ELF-1 (cell line): ENCODE data around the gene CDK12.
"Not testable (repeated sequence)": the region's sequence is repeated elsewhere in the genome, so short reads cannot be mapped to it uniquely, and the experiment has no call there.

ENCODE experiments used
- DNase-seq: peaks from one replicate; pipeline ENCODE4 v3.0.0-alpha.2; 2016; ENCODE audit warnings: low read depth, low spot score

Gene CDK12

GRCh38 chr17:39496921-39497320 lies 35.6 kb downstream of the CDK12 start:
- DNase-seq: not testable (repeated sequence)

DNA sequence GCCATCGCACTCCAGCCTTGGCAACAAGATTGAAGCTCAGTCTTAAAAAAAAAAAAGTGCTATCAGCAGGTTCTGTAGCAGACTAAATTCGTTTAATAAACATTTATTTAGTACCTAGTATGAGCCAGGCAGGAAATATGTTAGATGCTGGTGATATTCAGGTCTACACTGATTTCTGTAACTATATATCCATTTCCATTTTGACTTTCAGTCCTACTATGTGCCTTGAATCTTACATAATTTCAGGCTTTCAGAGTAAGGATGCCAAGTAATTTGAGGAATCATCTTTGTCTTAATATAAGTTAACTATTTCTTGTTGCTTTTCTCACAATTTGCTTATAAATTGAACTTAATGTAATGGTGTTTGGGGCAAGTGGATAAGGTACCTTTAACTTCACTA lies 46.2 kb downstream of the CDK12 start:
- no peak for DNase-seq

DNA sequence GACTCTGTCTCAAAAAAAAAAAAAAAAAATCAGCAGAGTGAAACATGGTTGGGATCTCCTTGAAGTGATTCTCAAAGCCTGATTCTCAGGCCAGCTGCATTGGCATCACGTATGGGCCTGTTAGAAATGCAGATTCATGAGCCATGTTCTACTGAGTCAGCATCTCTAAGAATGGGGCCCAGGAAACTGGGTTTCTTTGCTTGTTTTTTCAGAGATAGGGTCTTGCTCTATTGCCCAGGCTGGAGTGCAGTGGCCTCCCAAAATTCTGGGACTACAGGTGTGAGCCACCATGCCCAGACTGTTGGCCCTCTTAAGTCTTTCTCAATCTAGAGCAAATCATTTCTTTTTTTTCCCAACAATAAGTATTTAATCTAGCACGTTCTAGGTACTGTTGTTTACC lies 47.7 kb downstream of the CDK12 start:
- DNase-seq: no peak

GRCh38 chr17:39513309-39513708 lies 52.0 kb downstream of the CDK12 start:
- no peak for DNase-seq

DNA sequence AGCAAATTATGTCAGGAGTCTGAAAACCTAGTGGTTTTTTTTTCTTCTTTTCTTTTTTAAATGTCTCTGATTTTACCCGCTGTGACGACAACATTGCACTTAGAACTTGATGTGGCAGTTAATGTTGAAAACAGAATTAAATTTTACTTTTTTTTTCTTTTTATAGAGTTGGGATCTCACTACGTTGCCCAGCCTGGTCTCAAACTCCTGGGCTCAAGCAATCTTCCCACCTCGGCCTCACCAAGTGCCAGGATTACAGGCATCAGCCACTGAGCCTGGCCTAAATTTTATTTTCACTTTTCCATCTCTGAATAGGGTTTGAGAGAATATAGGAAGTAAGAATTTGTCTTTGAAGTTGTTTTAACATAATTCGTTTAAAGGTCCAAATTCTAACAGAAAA lies 52.6 kb downstream of the CDK12 start:
- no peak for DNase-seq

GRCh38 chr17:39517224-39517623 lies 55.9 kb downstream of the CDK12 start:
- no peak for DNase-seq

GRCh38 chr17:39525801-39526506 lies 64.7 kb downstream of the CDK12 start:
- no peak for DNase-seq

- DNase-seq: peak; percentile 6
These were observed 66.0 kb downstream of the CDK12 start for GRCh38 chr17:39527220-39527813.

GRCh38 chr17:39529455-39529854 lies 68.2 kb downstream of the CDK12 start:
- no peak for DNase-seq

- no peak for DNase-seq
These were observed 69.2 kb downstream of the CDK12 start for GRCh38 chr17:39530513-39530912.

DNA sequence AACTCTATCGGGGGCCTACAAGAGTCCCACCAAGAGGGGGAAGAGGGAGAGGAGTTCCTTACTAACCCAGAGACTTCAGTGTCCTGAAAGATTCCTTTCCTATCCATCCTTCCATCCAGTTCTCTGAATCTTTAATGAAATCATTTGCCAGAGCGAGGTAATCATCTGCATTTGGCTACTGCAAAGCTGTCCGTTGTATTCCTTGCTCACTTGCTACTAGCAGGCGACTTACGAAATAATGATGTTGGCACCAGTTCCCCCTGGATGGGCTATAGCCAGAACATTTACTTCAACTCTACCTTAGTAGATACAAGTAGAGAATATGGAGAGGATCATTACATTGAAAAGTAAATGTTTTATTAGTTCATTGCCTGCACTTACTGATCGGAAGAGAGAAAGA lies 70.0 kb downstream of the CDK12 start:
- no peak for DNase-seq

GRCh38 chr17:39533891-39534290 lies 72.6 kb downstream of the CDK12 start:
- DNase-seq: no peak

DNA sequence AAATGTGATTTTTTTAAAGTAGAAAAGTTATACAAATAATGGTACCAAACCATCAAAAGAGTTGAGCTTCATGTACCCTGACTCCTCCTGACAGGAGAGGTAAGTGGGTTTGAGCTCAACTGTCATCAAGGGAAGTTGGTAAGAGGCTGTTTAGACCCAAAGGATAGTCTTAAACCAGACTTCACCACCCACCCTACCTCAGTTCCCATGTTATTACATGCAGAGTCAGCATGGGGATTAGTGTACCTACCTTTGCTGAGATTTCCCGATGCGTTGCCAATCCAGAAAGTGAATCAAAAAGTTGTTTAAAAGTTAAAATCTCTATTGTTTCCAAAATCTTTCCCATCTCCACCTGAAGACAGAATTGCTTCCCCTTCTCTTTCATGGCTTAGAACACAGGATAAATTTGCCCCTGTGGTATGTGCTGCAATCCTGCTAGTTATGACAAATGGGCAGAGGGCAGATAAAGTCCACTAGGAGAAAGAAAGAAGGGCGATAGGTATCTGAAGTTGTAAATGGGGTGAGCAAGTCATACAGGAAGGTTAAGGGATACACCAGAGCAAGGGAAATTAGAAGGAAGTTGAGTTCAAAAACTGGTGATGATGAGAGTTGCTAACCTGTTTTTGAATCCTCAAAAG lies 73.6 kb downstream of the CDK12 start:
- DNase-seq: no peak

GRCh38 chr17:39536468-39536867 lies 75.2 kb downstream of the CDK12 start:
- DNase-seq: no peak

DNA sequence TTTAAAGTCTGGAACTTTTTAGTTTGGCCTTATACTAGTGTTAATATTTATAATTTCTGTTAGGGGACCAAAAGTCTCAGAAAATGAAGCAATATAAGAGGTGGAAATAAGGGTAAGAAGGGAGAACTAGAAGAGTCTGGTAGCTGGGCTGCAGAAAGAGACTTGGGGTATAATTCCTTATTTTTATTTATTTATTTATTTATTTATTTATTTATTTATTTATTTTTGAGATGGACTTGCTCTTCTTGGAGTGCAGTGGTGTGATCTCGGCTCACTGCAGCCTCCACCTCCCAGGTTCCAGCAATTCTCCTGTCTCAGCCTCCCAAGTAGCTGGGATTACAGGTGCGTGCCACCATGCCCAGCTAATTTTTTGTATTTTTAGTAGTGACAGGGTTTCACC lies 76.1 kb downstream of the CDK12 start:
- not testable (repeated sequence) for DNase-seq

- no peak for DNase-seq
These were observed 77.6 kb downstream of the CDK12 start for GRCh38 chr17:39538866-39539265.

DNA sequence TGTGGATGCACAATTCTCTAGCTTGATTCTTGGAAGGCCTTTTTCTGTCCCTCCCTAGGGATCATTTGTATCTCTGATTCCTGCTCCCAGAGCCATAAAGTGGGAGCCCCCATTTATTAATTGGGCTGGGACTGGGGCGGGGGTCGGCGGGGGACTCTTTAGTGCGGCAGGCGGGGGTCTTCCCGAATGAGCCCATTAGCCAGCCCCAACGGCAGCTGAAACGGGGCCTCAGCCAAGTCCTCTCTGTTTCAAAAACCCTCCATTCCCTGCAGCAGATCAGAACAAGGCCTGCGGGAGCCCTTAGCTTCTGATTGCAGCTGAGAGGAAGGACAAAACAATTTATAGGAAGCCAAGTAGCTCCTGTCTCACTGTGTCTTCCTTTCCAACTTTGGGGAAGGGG lies 79.3 kb downstream of the CDK12 start:
- no peak for DNase-seq

DNA sequence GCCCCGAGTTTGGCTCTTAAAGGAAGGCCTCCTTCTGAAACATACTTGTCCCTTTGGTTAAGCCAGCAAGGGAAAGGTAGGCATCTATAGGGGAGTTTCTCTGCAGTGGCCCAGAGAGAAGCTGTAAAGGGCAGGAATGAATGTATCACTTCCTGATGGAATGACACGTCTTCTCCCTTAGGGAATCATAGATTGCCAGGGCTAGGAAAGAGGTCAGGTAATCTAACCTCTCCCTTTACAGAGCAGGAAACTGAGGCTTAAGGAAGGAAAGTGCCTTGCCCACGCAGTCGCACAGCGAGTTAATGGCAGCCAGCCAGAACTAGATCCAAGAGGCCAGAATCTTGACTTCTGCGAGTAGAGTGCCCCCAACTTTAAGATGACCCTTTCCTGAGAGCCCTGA lies 80.4 kb downstream of the CDK12 start:
- no peak for DNase-seq

GRCh38 chr17:39543176-39543575 lies 81.9 kb downstream of the CDK12 start:
- DNase-seq: no peak

- no peak for DNase-seq
These were observed 82.4 kb downstream of the CDK12 start for GRCh38 chr17:39543664-39544063.

- DNase-seq: not testable (repeated sequence)
These were observed 83.1 kb downstream of the CDK12 start for GRCh38 chr17:39544361-39544760.

DNA sequence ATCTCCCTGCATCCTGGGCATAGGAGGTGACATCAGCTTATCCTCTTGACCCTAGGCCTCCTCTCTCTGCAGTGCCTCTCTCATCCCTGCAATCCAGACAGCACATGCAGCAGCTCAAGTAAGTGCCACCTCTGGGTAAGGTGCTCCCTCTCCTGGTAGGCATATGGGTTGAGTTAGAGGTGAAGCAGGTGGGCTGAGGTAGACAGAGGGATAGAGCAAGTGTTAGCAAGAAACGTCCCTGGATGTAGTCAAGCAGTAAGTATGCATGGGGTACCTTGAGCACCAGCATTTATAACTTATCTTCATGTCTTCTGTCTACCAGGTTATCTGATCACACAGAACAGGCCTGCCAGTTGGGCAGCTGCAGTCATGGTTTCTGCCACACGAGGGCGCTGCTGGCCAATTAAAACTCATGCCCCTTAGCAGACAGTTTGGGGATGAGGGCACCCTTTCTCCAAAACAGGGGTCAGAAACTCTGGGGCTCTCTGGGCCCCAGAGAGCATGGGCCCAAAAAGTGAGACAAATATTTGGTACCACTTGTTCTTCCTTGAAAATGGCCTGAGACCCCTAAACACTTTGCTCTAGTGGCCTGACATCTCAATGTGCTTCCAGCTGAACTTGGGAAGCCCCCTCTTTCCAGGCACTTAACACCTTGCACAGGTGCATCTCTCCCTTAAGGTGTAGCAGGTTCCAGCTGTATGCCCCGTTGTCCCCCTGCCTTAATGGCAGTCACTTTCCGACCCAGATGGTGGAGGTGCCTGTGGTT lies 86.6 kb downstream of the CDK12 start:
- peak; percentile 82 for DNase-seq
